WTC11 (cell line): ENCODE results near the gene ZBTB37. TPM values are rescaled to one million over a fixed set of nuclear protein-coding genes. Genes with fewer than 3 reads are reported as not detected.

Experiments used
- ATAC-seq: fragments of 200-7000 bp; cut with Tn5 transposase; 2 replicates; pipeline ENCODE4 v1.10.0; 2021; ENCODE audit warnings: mild to moderate bottlenecking, moderate library complexity
- CTCF ChIA-PET: fragments of 300-600 bp; sonication (Branson Sonifier 250); formaldehyde crosslinking; loops from one replicate; lab custom pipeline; 2021; ENCODE audit warnings: antibody characterized with exemption; lab: Charles Lee
- POLR2A ChIA-PET: fragments of 350-600 bp; sonication (Branson Sonifier 250); formaldehyde crosslinking; loops from one replicate; lab custom pipeline; 2021; ENCODE audit warnings: antibody characterized with exemption; lab: Charles Lee
- DNase-seq: peaks from one replicate; pipeline ENCODE4 v3.0.0; 2021; ENCODE audit warnings: low spot score
- H3K27ac Mint-ChIP-seq: 2 replicates; pipeline ENCODE4 v1.8.0; 2021; ENCODE audit warnings: mixed read lengths
- H3K27me3 Mint-ChIP-seq: 2 replicates; pipeline ENCODE4 v1.8.0; 2021; ENCODE audit warnings: low read depth, mild to moderate bottlenecking, moderate library complexity, mixed read lengths
- H3K36me3 Mint-ChIP-seq: 2 replicates; pipeline ENCODE4 v1.8.0; 2021; ENCODE audit warnings: mixed read lengths
- H3K4me1 Mint-ChIP-seq: 2 replicates; pipeline ENCODE4 v1.8.0; 2022; ENCODE audit warnings: mixed read lengths
- H3K4me3 Mint-ChIP-seq: 2 replicates; pipeline ENCODE4 v1.8.0; 2021; ENCODE audit warnings: mild to moderate bottlenecking, moderate library complexity, mixed read lengths
- H3K9me3 Mint-ChIP-seq: 2 replicates; pipeline ENCODE4 v1.8.0; 2021; ENCODE audit warnings: mixed read lengths
- ATF1 ChIP-seq: sonication (generic); formaldehyde crosslinking; IDR thresholded peaks from 2 replicates; pipeline ENCODE4 v1.8.1; 2023; ENCODE audit warnings: mild to moderate bottlenecking, moderate library complexity, missing genetic modification reagents
- ATF2 ChIP-seq: sonication (generic); formaldehyde crosslinking; IDR thresholded peaks from 2 replicates; pipeline ENCODE4 v1.8.1; 2022; ENCODE audit warnings: low read depth, missing genetic modification reagents, borderline replicate concordance
- ATF3 ChIP-seq: sonication (generic); formaldehyde crosslinking; conservative IDR thresholded peaks from 2 replicates; pipeline ENCODE4 v1.8.1; 2022; ENCODE audit warnings: mild to moderate bottlenecking, missing genetic modification reagents
- ATF6 ChIP-seq: sonication (generic); formaldehyde crosslinking; IDR thresholded peaks from 2 replicates; pipeline ENCODE4 v1.8.1; 2023; ENCODE audit warnings: mild to moderate bottlenecking, missing genetic modification reagents
- FOXK1 ChIP-seq: sonication (generic); formaldehyde crosslinking; IDR thresholded peaks from 2 replicates; pipeline ENCODE4 v1.8.0; 2022; ENCODE audit warnings: mild to moderate bottlenecking, moderate library complexity, missing genetic modification reagents
- FOXP1 ChIP-seq: sonication (generic); formaldehyde crosslinking; IDR thresholded peaks from 2 replicates; pipeline ENCODE4 v1.8.0; 2022; ENCODE audit warnings: missing genetic modification reagents, mild to moderate bottlenecking, moderate library complexity, borderline replicate concordance
- FOXP4 ChIP-seq: sonication (generic); formaldehyde crosslinking; IDR thresholded peaks from 2 replicates; pipeline ENCODE4 v1.8.0; 2022; ENCODE audit warnings: mild to moderate bottlenecking, missing genetic modification reagents
- GRHL2 ChIP-seq: fragments of 250-450 bp; sonication (Bioruptor Pico); IDR thresholded peaks from 2 replicates; pipeline ENCODE4 v1.8.0; 2022; ENCODE audit warnings: mild to moderate bottlenecking, moderate library complexity; ENCODE audit not compliant: insufficient replicate concordance, severe bottlenecking
- HMGA2 ChIP-seq: fragments of 250-450 bp; sonication (Bioruptor Pico); IDR thresholded peaks from 2 replicates; pipeline ENCODE4 v1.4.0; 2021; ENCODE audit warnings: mild to moderate bottlenecking, moderate library complexity
- MAX ChIP-seq: sonication (generic); formaldehyde crosslinking; IDR thresholded peaks from 2 replicates; pipeline ENCODE4 v1.8.0; 2022; ENCODE audit warnings: mild to moderate bottlenecking, missing genetic modification reagents
- MYBL2 ChIP-seq: sonication (generic); formaldehyde crosslinking; IDR thresholded peaks from 2 replicates; pipeline ENCODE4 v1.8.1; 2023; ENCODE audit warnings: mild to moderate bottlenecking, moderate library complexity, missing genetic modification reagents
- PRRX2 ChIP-seq: fragments of 250-450 bp; sonication (Bioruptor Pico); IDR thresholded peaks from 2 replicates; pipeline ENCODE4 v1.8.0; 2021; ENCODE audit warnings: mild to moderate bottlenecking
- SOX15 ChIP-seq: fragments of 250-450 bp; sonication (Bioruptor Pico); IDR thresholded peaks from 2 replicates; pipeline ENCODE4 v1.9.0; 2021; ENCODE audit warnings: mild to moderate bottlenecking
- TEAD1 ChIP-seq: sonication (generic); formaldehyde crosslinking; IDR thresholded peaks from 2 replicates; pipeline ENCODE4 v1.8.0; 2022; ENCODE audit warnings: mild to moderate bottlenecking, missing genetic modification reagents
- TP53 ChIP-seq: sonication (generic); formaldehyde crosslinking; IDR thresholded peaks from 2 replicates; pipeline ENCODE4 v1.8.1; 2023; ENCODE audit warnings: mild to moderate bottlenecking, missing genetic modification reagents
- ZBTB21 ChIP-seq: sonication (generic); formaldehyde crosslinking; IDR thresholded peaks from 2 replicates; pipeline ENCODE4 v1.8.1; 2023; ENCODE audit warnings: mild to moderate bottlenecking, missing genetic modification reagents, borderline replicate concordance
- ZNF219 ChIP-seq: sonication (generic); formaldehyde crosslinking; IDR thresholded peaks from 2 replicates; pipeline ENCODE4 v1.8.0; 2023; ENCODE audit warnings: missing genetic modification reagents, mild to moderate bottlenecking, borderline replicate concordance
- ZSCAN18 ChIP-seq: fragments of 250-450 bp; sonication (Bioruptor Pico); IDR thresholded peaks from 2 replicates; pipeline ENCODE4 v2.1.2; 2022; ENCODE audit warnings: mild to moderate bottlenecking, moderate library complexity
- total RNA-seq: library from RNA; stranded (reverse); gene quantifications from 3 replicates; pipeline ENCODE4 v1.2.3, GENCODE V29; 2021

Gene ZBTB37
- total RNA-seq, 1 experiment from 2014 or later = 14.4 TPM

- CTCF ChIA-PET = no interaction called here
- no peak for DNase-seq
These were observed 16.5 kb downstream of the ZBTB37 start for GRCh38 chr1:173884701-173885100.

More at GRCh38 chr1:173884701-173885100, 16.5 kb downstream of the ZBTB37 start:
- no peak for TF ChIP-seq MAX
- no peak for TF ChIP-seq ATF3 (CRISPR knock-in tag)
- TF ChIP-seq ZSCAN18 = no peak
- TF ChIP-seq ZBTB21 (CRISPR knock-in tag) = no peak
- no peak for TF ChIP-seq HMGA2 (CRISPR knock-in tag)
- TF ChIP-seq ATF1 (CRISPR knock-in tag) = no peak
- TF ChIP-seq FOXP1 (CRISPR knock-in tag) = no peak
- TF ChIP-seq MYBL2 (CRISPR knock-in tag) = no peak
- TF ChIP-seq ATF6 = no peak
- no peak for TF ChIP-seq PRRX2
- no peak for TF ChIP-seq GRHL2 (CRISPR knock-in tag)
- TF ChIP-seq FOXP4 (CRISPR knock-in tag) = no peak
- no peak for TF ChIP-seq ATF2
- TF ChIP-seq ZNF219 (CRISPR knock-in tag) = no peak
- no peak for TF ChIP-seq TEAD1 (CRISPR knock-in tag)
- no peak for TF ChIP-seq FOXK1 (CRISPR knock-in tag)
- no peak for TF ChIP-seq SOX15
- TF ChIP-seq TP53 = no peak
- H3K27me3 Mint-ChIP-seq = no peaks in the 10 kb centered on the region
- H3K27ac Mint-ChIP-seq = no peak overlapping the region
- peaks cover 42% of the 10 kb centered on the region for H3K4me1 Mint-ChIP-seq
- POLR2A ChIA-PET = no interaction called here
- H3K9me3 Mint-ChIP-seq = peaks cover 3% of the 10 kb centered on the region
- H3K36me3 Mint-ChIP-seq = peaks cover 26% of the 10 kb centered on the region
- H3K4me3 Mint-ChIP-seq = no peak overlapping the region
- ATAC-seq = no peak
